Spleen (tissue), 11 donors: ENCODE results near the gene CBARP. TPM values are rescaled to one million over a fixed set of nuclear protein-coding genes. Genes with fewer than 3 reads are reported as not detected.

Experiments used
- DNase-seq: peaks from one replicate; pipeline ENCODE4 v3.0.0-alpha.2; 2020
- H3K27ac ChIP-seq, 8 donors: fragments of 200-600 bp; sonication (generic) in 7 of 8; 1 replicate in 4 of 8; 2 replicates in 4 of 8; pipeline versions ENCODE4 v1.5.0 to v1.8.0; 2016 to 2021; ENCODE audit warnings: inconsistent platforms in 4 of 8, mild to moderate bottlenecking in 4 of 8, moderate library complexity in 1 of 8
- H3K27me3 ChIP-seq, 7 donors: fragments of 200-600 bp; sonication (generic) in 6 of 7; replicated peaks in 1 of 7; 1 replicate in 4 of 7; 2 replicates in 3 of 7; pipeline versions ENCODE4 v1.5.0 to v1.8.0; 2016 to 2021; ENCODE audit warnings: inconsistent platforms in 3 of 7, mild to moderate bottlenecking in 1 of 7
- H3K36me3 ChIP-seq, 6 donors: fragments of 200-600 bp; sonication (generic) in 5 of 6; 1 replicate in 4 of 6; 2 replicates in 2 of 6; pipeline versions ENCODE4 v1.5.0 to v1.8.0; 2016 to 2021; ENCODE audit warnings: inconsistent platforms in 2 of 6
- H3K4me1 ChIP-seq, 6 donors: fragments of 200-600 bp; sonication (generic) in 5 of 6; 1 replicate in 3 of 6; 2 replicates in 3 of 6; pipeline versions ENCODE4 v1.5.0 to v1.8.0; 2016 to 2021; ENCODE audit warnings: inconsistent platforms in 3 of 6
- H3K4me3 ChIP-seq, 8 donors: fragments of 200-600 bp; sonication (generic) in 7 of 8; 1 replicate in 4 of 8; 2 replicates in 4 of 8; pipeline versions ENCODE4 v1.5.0 to v1.8.0; 2016 to 2021; ENCODE audit warnings: inconsistent platforms in 4 of 8, mild to moderate bottlenecking in 4 of 8, moderate library complexity in 2 of 8
- H3K9me3 ChIP-seq, 8 donors: fragments of 200-600 bp; sonication (generic) in 7 of 8; 1 replicate in 4 of 8; 2 replicates in 4 of 8; pipeline versions ENCODE4 v1.5.0 to v1.8.0; 2016 to 2021; ENCODE audit warnings: inconsistent platforms in 4 of 8
- CTCF ChIP-seq, 11 experiments: fragments of 200-600 bp in 7 of 11; fragments of 450-650 bp in 4 of 11; sonication (generic) in 4 of 11; IDR thresholded peaks in 8 of 11; conservative IDR thresholded peaks in 3 of 11; 1 replicate in 7 of 11; 2 replicates in 4 of 11; pipeline versions ENCODE4 v1.4.0 to v1.8.0; 2016 to 2021; ENCODE audit warnings: antibody characterized with exemption in 11 of 11, inconsistent platforms in 4 of 11, mild to moderate bottlenecking in 1 of 11
- POLR2A ChIP-seq, 3 donors: fragments of 450-650 bp; IDR thresholded peaks; one replicate each; pipeline ENCODE4 v1.5.1; 2017; ENCODE audit warnings: antibody characterized with exemption in 3 of 3, mild to moderate bottlenecking in 1 of 3
- POLR2AphosphoS5 ChIP-seq, 3 donors: sonication (generic); formaldehyde crosslinking; IDR thresholded peaks; one replicate each; pipeline ENCODE4 v1.5.1; 2017; ENCODE audit warnings: antibody characterized with exemption in 3 of 3
- WGBS, 5 donors: extraction: QIAGEN DNeasy Blood & Tissue Kit in 3 of 5; methylation state at CpG; one replicate each; pipeline versions ENCODE4 v1.1.5 to v1.1.7; 2013 to 2018; 5-methylcytosine and 5-hydroxymethylcytosine counted together
- intact Hi-C: fragments of 100-400 bp; cut with DNase I; formaldehyde crosslinking; loops from one replicate; pipeline ENCODE4 v1.15.0; 2023; ENCODE audit warnings: low total_unique reads
- polyA plus RNA-seq, 3 donors: library from polyadenylated mRNA; stranded (reverse); fragments of 200-250 nt; gene quantifications; one replicate each; pipeline ENCODE4 v1.2.1, GENCODE V29; 2013
- total RNA-seq, 7 donors: library from RNA; depleted of rRNA in 3 of 7; stranded (reverse); fragments of >200 nt in 3 of 7; fragmentation: NEBNext Ultra II Directional in 4 of 7; extraction: Animal tissue kit (Norgen Biotek cat#: 25700) in 4 of 7; gene quantifications; one replicate each; pipeline versions ENCODE4 v1.1.0 to v1.2.1, GENCODE V29; 2016 to 2021
- donor health status: healthy with polysubstance abuse.
- donor health status: DM: no; HTN: no; CAD: no; lungs with moderate emphysema.
- donor health status: DM: no; HTN: no; CAD: no.
- donor health status: Bipolar disorder and iron deficiency.
- donor health status: healthy.
- donor health status: DM: no; HTN: no; CAD: no.
- donor health status: DM: yes; HTN: yes; CAD: no.

Gene CBARP
- total and polyA plus RNA-seq, 10 donors = 0.05 to 1.2 (median 0.41) TPM; not detected in 2

DNA sequence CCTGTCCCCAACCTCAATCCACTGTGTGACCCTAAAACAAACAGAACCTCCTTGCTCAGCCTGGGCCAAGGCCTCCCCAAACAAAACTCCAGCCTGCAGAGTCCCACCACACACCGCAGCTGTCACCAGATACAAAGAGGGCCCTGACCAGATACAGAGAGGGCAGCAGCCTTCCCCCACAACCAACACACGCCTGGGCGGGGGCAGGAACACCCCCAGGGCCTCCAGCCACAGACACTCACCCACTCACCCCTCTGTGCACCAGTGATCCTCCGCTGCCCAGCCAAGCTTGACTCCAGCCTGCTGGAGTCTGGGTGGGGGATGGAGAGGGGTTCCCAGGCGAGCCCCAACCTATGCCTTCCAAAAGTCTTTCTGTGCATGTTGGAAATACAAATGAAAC is 25.4 kb upstream of the CBARP start:
- WGBS, 5 donors = 35 to 59% (median 48%) methylated on average over 4 to 5 of the region's 5 CpGs
- Histone ChIP-seq H3K4me3 (peak overlapping the region in 3 of 8 donors; percentile 64 to 78 (median 65)), H3K9me3 (no peaks in the 10 kb centered on the region), H3K4me1 (peaks cover 78 to 100% (median 98%) of the 10 kb centered on the region in 6 donors), H3K27me3 (no peaks in the 10 kb centered on the region), H3K27ac (peak overlapping the region in 7 of 8 donors; percentile 96 to 100 (median 99)), H3K36me3 (peaks cover 0 to 8% (median 1%) of the 10 kb centered on the region in 6 donors)
- DNase-seq = peak; percentile 84
- TF ChIP-seq CTCF (IDR thresholded peaks at IDR 0.05 in 8 of 11, conservative IDR thresholded peaks at IDR 0.05 in 3 of 11) = no peak
- peak in 1 of 3 donors; percentile 59 for TF ChIP-seq POLR2AphosphoS5 (IDR thresholded peaks at IDR 0.05)
- intact Hi-C loops = no loop called here

GRCh38 chr19:1262623-1263123 is 24.9 kb upstream of the CBARP start:
- Histone ChIP-seq H3K36me3 (peaks cover 0 to 13% (median 5%) of the 10 kb centered on the region in 6 donors), H3K4me1 (peaks cover 78 to 100% (median 98%) of the 10 kb centered on the region in 6 donors), H3K27ac (peak overlapping the region; percentile 93 to 100 (median 99)), H3K9me3 (no peaks in the 10 kb centered on the region), H3K4me3 (peak overlapping the region in 7 of 8 donors; percentile 64 to 80 (median 66)), H3K27me3 (no peaks in the 10 kb centered on the region)
- intact Hi-C loops = no loop called here
- TF ChIP-seq POLR2A (IDR thresholded peaks at IDR 0.05) (no peak), CTCF (IDR thresholded peaks at IDR 0.05 in 8 of 11, conservative IDR thresholded peaks at IDR 0.05 in 3 of 11) (no peak), POLR2AphosphoS5 (IDR thresholded peaks at IDR 0.05) (peak in 2 of 3 donors; percentile 13 to 69)
- peak; percentile 87 for DNase-seq
- 35 to 54% (median 40%) methylated on average over 18 to 21 of the region's 21 CpGs for WGBS, 5 donors

GRCh38 chr19:1261798-1262622 is 24.2 kb upstream of the CBARP start:
- Histone ChIP-seq H3K9me3 (no peaks in the 10 kb centered on the region), H3K4me1 (peaks cover 78 to 100% (median 98%) of the 10 kb centered on the region in 6 donors), H3K4me3 (peak overlapping the region; percentile 63 to 80 (median 66)), H3K27ac (peak overlapping the region; percentile 93 to 100 (median 99)), H3K27me3 (no peaks in the 10 kb centered on the region), H3K36me3 (peaks cover 0 to 20% (median 12%) of the 10 kb centered on the region in 6 donors)
- intact Hi-C loops = no loop called here
- 23 to 37% (median 31%) methylated on average over 23 to 28 of the region's 28 CpGs for WGBS, 5 donors
- peak; percentile 90 for DNase-seq
- TF ChIP-seq POLR2AphosphoS5 (IDR thresholded peaks at IDR 0.05) (peak; percentile 1 to 48 (median 39)), POLR2A (IDR thresholded peaks at IDR 0.05) (no peak), CTCF (IDR thresholded peaks at IDR 0.05 in 8 of 11, conservative IDR thresholded peaks at IDR 0.05 in 3 of 11) (no peak)

GRCh38 chr19:1261538-1261797 is 23.7 kb upstream of the CBARP start:
- TF ChIP-seq POLR2A (IDR thresholded peaks at IDR 0.05) = no peak
- peak in 6 of 11 experiments; percentile 4 to 23 (median 18) for TF ChIP-seq CTCF (IDR thresholded peaks at IDR 0.05 in 8 of 11, conservative IDR thresholded peaks at IDR 0.05 in 3 of 11)
- H3K36me3 ChIP-seq = peaks cover 0 to 25% (median 17%) of the 10 kb centered on the region in 6 donors
- H3K27me3 ChIP-seq = no peaks in the 10 kb centered on the region
- 2 to 10% (median 5%) methylated on average over 14 of the region's 14 CpGs for WGBS, 5 donors
- no peak for DNase-seq
- H3K9me3 ChIP-seq = no peaks in the 10 kb centered on the region
- intact Hi-C loops = no loop called here
- H3K4me1 ChIP-seq = peaks cover 81 to 100% (median 98%) of the 10 kb centered on the region in 6 donors
- H3K27ac ChIP-seq = peak overlapping the region; percentile 93 to 100 (median 99)
- peak overlapping the region; percentile 63 to 80 (median 66) for H3K4me3 ChIP-seq
